ENCODE measurements around the gene MEAF6. TPM values are rescaled to one million over a fixed set of nuclear protein-coding genes. Genes with fewer than 3 reads are reported as not detected.

Gene MEAF6
- total RNA-seq, 1 experiment from 2014 or later = 51.6 TPM

DNA sequence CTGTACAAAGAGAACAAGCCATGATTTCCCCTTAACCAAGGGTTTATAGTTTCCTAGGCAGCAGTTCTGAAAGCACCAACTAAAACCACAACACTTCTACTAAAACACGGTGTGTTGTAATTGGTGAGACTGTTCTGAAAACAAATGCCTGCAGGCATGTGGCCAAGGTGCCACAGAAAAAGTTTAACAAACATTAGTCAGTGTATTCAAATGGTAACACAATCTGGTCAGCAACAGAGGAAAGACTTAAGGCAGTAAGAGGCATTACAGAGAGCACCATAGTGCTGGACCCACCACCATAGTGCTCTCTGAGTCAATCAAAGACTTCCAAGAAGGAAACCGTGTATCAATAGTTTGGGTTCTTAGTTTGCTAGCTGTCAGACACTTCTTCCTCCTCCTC, 22.8 kb upstream of the MEAF6 start:
- Histone ChIP-seq H3K4me2 (ENCODE audit: insufficient read depth, insufficient read length, low read length) (no peak overlapping the region), H3T11ph (ENCODE audit: low read length) (no peak overlapping the region), H3K4ac (ENCODE audit: low read depth, low read length) (no peak overlapping the region), H3K27me3 (ENCODE audit: insufficient read depth, low read length) (no peaks in the 10 kb centered on the region), H3K23me2 (ENCODE audit: insufficient read length, low read depth, low read length, poor library complexity, severe bottlenecking) (no peaks in the 10 kb centered on the region), H2BK12ac (ENCODE audit: insufficient read length, low read depth, low read length) (no peak overlapping the region), H3K14ac (ENCODE audit: insufficient read depth, low read length) (no peak overlapping the region), H3K4me1 (ENCODE audit: insufficient read depth, low read length) (no peaks in the 10 kb centered on the region), H2BK120ac (ENCODE audit: low read depth, low read length, poor library complexity, severe bottlenecking) (no peak overlapping the region), H3K56ac (ENCODE audit: insufficient read length, low read depth, low read length) (no peak overlapping the region), H2AK5ac (ENCODE audit: insufficient read length, low read length) (no peak overlapping the region), H3K9ac (ENCODE audit: extremely low read depth, insufficient read length, low read length) (no peak overlapping the region), H2BK5ac (ENCODE audit: insufficient read length, low read length) (no peak overlapping the region), H4K5ac (ENCODE audit: insufficient read length, low read depth, low read length) (no peak overlapping the region), H4K8ac (replicated peaks; ENCODE audit: insufficient read length, low read depth, low read length) (no peak overlapping the region), H2AFZ (ENCODE audit: low read length) (no peak overlapping the region), H3K79me1 (ENCODE audit: insufficient read depth, low read depth, low read length, poor library complexity, severe bottlenecking) (no peaks in the 10 kb centered on the region), H3K23ac (ENCODE audit: insufficient read length, low read depth, low read length) (no peak overlapping the region), H3K79me2 (ENCODE audit: insufficient read depth, low read length) (no peaks in the 10 kb centered on the region), H2BK20ac (ENCODE audit: low read depth, low read length, poor library complexity, severe bottlenecking) (no peak overlapping the region), H2BK15ac (ENCODE audit: low read depth, low read length) (no peak overlapping the region), H3K27ac (ENCODE audit: insufficient read length, low read depth, low read length) (no peak overlapping the region), H3K18ac (ENCODE audit: insufficient read length, low read depth, low read length) (no peak overlapping the region), H4K20me1 (ENCODE audit: control insufficient read depth, insufficient read depth, insufficient read length) (no peaks in the 10 kb centered on the region), H3K9me3 (ENCODE audit: control insufficient read depth, low read depth, low read length) (no peaks in the 10 kb centered on the region), H4K91ac (ENCODE audit: insufficient read length, low read depth, low read length) (no peak overlapping the region)
- no CpG with 5 or more reads among the region's 2 CpGs for WGBS (ENCODE audit: extremely low coverage, insufficient read length, low lambda C conversion rate)
- TF ChIP-seq, protein P1, sequence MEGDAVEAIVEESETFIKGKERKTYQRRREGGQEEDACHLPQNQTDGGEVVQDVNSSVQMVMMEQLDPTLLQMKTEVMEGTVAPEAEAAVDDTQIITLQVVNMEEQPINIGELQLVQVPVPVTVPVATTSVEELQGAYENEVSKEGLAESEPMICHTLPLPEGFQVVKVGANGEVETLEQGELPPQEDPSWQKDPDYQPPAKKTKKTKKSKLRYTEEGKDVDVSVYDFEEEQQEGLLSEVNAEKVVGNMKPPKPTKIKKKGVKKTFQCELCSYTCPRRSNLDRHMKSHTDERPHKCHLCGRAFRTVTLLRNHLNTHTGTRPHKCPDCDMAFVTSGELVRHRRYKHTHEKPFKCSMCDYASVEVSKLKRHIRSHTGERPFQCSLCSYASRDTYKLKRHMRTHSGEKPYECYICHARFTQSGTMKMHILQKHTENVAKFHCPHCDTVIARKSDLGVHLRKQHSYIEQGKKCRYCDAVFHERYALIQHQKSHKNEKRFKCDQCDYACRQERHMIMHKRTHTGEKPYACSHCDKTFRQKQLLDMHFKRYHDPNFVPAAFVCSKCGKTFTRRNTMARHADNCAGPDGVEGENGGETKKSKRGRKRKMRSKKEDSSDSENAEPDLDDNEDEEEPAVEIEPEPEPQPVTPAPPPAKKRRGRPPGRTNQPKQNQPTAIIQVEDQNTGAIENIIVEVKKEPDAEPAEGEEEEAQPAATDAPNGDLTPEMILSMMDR (conservative IDR thresholded peaks at IDR 0.05) = no peak
- H3K9me3 Mint-ChIP-seq = no peaks in the 10 kb centered on the region
- H3K4me3 Mint-ChIP-seq = no peak overlapping the region
- H3K27ac Mint-ChIP-seq = no peak overlapping the region
- peaks cover 21 to 61% (median 49%) of the 10 kb centered on the region in 3 experiments for H3K36me3 Mint-ChIP-seq (ENCODE audit: insufficient read depth in 1 of 3, low read depth in 3 of 3)
- DNase-seq = no peak
- H3K4me1 Mint-ChIP-seq = no peaks in the 10 kb centered on the region
- no peaks in the 10 kb centered on the region for H3K27me3 Mint-ChIP-seq (ENCODE audit: low read depth)
